ENCODE results near the gene CHPT1.
A peak's percentile ranks its signal among the peaks of the same experiment; 100 is the strongest.

Gene CHPT1

DNA sequence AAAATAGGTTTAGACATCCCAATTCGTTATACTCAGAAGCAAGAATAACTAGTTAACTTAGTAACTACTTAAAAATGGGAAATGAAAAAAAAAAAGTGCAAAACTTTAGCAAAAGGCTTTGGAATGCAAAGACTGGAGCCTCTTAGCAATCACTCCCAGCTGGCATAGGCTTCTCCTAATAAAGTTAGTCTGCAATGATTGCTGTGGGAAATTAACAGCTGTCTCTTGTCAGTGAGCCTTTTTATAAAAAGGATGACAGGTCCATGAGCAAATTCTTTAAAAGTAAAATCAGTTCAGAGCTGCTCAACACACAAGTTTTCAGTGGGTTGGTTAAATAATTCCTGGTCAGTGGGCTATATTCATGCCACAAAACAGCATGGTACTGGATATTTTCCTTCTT lies 49.2 kb downstream of the CHPT1 start:
- TF ChIP-seq, protein P1, sequence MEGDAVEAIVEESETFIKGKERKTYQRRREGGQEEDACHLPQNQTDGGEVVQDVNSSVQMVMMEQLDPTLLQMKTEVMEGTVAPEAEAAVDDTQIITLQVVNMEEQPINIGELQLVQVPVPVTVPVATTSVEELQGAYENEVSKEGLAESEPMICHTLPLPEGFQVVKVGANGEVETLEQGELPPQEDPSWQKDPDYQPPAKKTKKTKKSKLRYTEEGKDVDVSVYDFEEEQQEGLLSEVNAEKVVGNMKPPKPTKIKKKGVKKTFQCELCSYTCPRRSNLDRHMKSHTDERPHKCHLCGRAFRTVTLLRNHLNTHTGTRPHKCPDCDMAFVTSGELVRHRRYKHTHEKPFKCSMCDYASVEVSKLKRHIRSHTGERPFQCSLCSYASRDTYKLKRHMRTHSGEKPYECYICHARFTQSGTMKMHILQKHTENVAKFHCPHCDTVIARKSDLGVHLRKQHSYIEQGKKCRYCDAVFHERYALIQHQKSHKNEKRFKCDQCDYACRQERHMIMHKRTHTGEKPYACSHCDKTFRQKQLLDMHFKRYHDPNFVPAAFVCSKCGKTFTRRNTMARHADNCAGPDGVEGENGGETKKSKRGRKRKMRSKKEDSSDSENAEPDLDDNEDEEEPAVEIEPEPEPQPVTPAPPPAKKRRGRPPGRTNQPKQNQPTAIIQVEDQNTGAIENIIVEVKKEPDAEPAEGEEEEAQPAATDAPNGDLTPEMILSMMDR (IDR thresholded peaks at IDR 0.05; ENCODE audit: insufficient read depth, missing control alignments): no peak
- no peak for FAIRE-seq
- DNase-seq (ENCODE audit: insufficient read length, low spot score): no peak

DNA sequence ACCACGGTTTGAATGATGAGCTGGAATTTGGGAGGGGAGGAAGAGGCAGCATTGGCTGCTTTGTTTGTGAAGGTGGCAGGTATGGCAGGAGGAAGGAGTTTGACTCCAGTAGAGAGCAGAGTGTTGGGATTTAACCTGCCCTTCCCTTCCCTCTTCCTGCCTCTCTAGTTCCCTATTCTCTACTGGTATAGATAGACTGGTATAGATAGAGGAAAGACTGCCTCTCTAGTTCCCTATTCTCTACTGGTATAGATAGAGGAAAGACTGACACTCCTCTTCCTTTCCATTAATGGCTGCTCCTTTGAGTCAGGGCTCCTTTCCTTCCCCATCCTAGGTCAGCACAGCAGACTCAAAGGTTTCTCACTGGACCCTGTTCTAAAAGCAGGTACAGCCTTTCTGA lies 50.3 kb downstream of the CHPT1 start:
- FAIRE-seq (no peak), DNase-seq (ENCODE audit: insufficient read length, low spot score) (no peak)
- TF ChIP-seq, protein P1 (IDR thresholded peaks at IDR 0.05; ENCODE audit: insufficient read depth, missing control alignments): no peak

DNA sequence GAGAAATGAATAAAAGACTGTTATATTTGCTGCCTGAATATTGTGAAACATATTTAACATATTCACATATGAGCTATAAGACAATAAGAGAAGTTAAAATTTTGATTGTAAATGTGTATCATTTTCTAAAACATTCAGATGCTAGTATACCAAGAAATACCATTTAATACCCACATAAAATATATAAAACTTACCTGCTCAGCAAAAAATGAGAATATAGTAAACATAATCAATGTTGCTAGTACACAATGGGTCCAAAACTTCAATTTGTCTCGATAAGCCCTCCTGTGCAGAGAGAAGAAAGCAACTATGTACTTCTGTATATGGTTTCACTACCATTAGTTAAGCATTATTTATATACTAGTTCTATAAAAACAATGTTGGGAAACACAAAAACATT lies 51.5 kb downstream of the CHPT1 start:
- TF ChIP-seq, protein P1 (IDR thresholded peaks at IDR 0.05; ENCODE audit: insufficient read depth, missing control alignments): no peak
- no peak for FAIRE-seq

DNA sequence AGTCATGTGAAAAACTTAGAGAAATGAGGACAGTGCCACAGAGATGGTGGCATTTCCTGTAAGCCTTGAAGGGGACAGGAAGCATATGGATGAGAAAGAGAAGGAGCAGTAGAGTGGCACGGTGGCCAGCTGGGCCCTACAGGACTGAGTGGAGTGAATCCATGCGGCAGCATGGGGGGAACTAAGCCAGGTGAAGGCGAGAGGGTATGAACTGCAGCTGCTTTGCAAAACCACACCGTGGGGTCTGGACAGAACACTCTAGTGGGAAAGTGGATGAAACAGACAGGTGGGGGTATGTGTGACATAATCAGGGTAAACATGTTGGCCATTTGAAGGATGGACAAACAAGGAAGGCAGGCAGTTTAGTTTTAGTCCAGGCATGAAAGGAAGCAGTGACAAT lies 52.2 kb downstream of the CHPT1 start:
- FAIRE-seq (no peak), DNase-seq (ENCODE audit: insufficient read length, low spot score) (no peak)
- TF ChIP-seq, protein P1 (IDR thresholded peaks at IDR 0.05; ENCODE audit: insufficient read depth, missing control alignments): no peak

More for the DNA sequence above, 51.5 kb downstream of the CHPT1 start:
- no peak for DNase-seq (ENCODE audit: insufficient read length, low spot score)

DNA sequence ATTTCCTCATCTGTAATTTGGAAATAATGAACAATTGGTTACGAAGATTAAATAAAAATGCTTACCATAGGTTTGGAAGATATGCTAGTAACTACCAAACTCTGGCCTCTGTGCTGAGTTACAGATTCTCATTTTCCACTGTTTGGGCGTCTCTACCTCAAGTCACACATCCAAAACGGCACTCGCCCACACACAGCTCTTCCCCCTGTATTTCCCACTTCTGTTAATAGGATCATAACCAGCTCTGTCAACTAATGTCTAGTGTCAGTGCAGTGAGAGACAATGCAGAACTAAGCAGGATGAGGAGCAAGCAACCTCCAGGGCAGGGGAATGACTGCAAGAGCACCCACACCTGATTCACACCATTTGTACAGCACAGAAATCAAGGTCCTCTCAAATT lies 52.7 kb downstream of the CHPT1 start:
- DNase-seq (ENCODE audit: insufficient read length, low spot score) (no peak), FAIRE-seq (no peak)
- TF ChIP-seq, protein P1 (IDR thresholded peaks at IDR 0.05; ENCODE audit: insufficient read depth, missing control alignments): no peak

DNA sequence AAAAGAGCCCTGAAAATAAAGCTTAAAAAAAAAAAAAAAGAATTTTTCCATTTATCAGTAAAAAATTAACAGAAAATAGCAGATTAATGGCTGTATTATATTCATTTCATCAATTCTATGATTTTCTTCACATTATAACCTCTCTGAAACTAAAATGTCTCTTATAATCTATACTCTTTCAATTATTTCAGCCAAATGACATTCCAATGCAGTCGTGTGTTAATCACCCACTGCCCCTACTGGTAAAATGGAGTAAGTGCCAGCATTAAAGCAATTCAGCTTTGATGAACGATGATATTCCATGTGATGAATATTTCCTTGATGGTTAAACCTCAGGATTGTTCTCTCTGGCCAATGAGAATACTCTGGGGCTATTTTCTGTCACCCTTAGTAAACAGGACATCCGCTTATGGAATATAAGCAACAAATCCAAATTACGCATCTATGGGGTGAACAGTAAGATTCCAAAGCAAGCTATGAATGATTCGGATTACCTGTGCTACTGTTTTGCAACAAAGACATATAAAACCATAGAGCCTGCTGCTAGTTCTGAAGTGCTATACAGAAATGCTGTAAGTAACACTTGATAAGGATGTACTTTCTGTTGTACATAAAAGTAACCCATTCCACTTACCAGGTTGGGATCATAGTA lies 62.1 kb downstream of the CHPT1 start:
- TF ChIP-seq, protein P1 (IDR thresholded peaks at IDR 0.05; ENCODE audit: insufficient read depth, missing control alignments): peak; percentile 87
- FAIRE-seq (peak; percentile 71), DNase-seq (ENCODE audit: insufficient read length, low spot score) (peak; percentile 36)

DNA sequence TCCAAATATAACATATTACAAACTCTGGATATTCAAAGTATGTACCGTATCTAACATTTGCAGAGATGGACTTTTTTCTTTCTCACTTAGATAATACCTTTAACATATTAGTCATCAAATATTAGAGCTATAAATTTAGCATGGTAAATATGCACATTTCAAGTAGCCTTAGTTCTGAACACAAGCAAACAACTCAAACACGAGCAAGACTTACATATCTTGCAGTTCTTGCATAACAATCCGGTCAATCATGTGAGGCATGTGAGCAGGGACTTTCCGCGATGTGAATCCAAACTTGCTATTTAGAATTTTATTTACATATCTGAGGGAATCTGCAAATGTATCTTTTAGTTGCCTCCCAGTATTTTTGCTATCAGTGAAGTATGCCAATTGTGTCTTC lies 63.9 kb downstream of the CHPT1 start:
- FAIRE-seq (no peak), DNase-seq (ENCODE audit: insufficient read length, low spot score) (no peak)
- TF ChIP-seq, protein P1 (IDR thresholded peaks at IDR 0.05; ENCODE audit: insufficient read depth, missing control alignments): no peak

Data from D721Med (cell line).